GM12872 (cell line): ENCODE data around the gene SLC9A9.

ENCODE experiments used
- CTCF ChIP-seq: IDR thresholded peaks from 3 replicates; pipeline ENCODE4 v1.5.1; 2011; ENCODE audit warnings: low read depth, mild to moderate bottlenecking, low read length, moderate library complexity; ENCODE audit not compliant: insufficient read depth

SLC9A9 gene

DNA sequence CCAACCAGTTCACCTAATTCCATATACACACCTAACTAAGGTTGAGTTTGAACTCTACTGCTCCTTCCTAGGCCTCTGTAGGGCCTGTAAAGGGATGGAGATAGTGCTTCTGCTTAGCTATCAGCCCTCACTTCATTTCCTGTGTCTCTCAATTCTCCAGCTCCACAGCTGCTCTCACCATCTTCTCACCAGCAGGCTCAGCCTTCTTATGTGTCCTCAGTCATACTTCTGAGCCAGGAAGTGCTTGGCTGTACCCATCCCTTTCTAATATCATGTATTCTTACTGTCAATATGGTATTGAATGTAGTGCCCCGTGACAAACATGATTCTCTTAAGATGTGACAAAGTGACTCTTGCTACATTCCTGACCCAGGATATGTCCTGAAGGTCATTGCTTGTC lies 116.9 kb downstream of the SLC9A9 start:
- TF ChIP-seq CTCF = no peak

DNA sequence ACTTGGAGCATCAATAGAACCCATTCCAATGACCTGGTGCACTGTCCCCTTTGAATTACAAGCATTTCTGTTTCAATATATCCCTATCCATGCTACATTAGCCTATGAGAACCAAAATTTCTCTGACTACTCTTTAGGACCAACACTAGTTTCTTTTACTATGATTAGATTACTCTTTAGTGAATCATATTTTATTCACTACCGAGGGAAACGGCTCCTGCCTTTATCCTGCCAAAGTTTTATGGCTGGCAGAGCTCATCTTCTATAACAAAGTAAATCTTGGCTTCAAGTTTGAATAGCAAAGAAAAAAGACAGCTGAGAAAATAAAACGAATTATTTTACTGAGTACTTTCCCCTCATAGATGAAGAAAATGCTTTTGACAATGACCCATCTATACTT lies 120.9 kb downstream of the SLC9A9 start:
- TF ChIP-seq CTCF = no peak

- no peak for TF ChIP-seq CTCF
These were observed 121.5 kb downstream of the SLC9A9 start for GRCh38 chr3:143726727-143727126.

- TF ChIP-seq CTCF = no peak
These were observed 127.9 kb downstream of the SLC9A9 start for GRCh38 chr3:143720381-143720780.

GRCh38 chr3:143718463-143718862 lies 129.8 kb downstream of the SLC9A9 start:
- TF ChIP-seq CTCF = no peak

DNA sequence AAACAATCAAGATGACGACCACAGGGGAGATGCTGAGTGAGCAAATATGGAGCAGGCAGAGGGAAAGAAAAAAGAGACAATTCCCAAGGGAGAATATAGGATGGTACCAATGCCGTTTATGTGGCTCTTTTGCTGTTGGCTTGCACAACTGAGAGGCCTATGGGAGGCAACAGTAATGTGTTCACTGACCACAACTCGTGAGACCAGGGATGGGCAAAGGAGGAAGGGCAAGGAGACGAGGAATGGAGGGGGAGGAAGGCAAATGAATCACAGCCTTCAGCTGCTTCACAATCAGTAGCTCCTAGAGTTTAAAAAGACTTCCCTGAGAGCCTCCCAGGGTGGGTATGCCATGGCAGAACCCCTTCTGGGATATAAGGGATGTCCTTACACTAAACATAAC lies 131.5 kb downstream of the SLC9A9 start:
- TF ChIP-seq CTCF = no peak

- no peak for TF ChIP-seq CTCF
These were observed 135.7 kb downstream of the SLC9A9 start for GRCh38 chr3:143712522-143712921.

- no peak for TF ChIP-seq CTCF
These were observed 140.4 kb downstream of the SLC9A9 start for GRCh38 chr3:143707848-143708247.
